HG03442 (cell line): Measurements from ENCODE around the gene OS9.
A peak's percentile ranks its signal among the peaks of the same experiment; 100 is the strongest.
"Not testable (repeated sequence)": the region's sequence is repeated elsewhere in the genome, so short reads cannot be mapped to it uniquely, and the experiment has no call there.

Experiments
- ATAC-seq: cut with Tn5 transposase; IDR thresholded peaks from one replicate; pipeline ENCODE4 v1.9.1; 2021; ENCODE audit warnings: mild to moderate bottlenecking, moderate library complexity; ENCODE audit not compliant: unreplicated experiment

Gene OS9, protein sequence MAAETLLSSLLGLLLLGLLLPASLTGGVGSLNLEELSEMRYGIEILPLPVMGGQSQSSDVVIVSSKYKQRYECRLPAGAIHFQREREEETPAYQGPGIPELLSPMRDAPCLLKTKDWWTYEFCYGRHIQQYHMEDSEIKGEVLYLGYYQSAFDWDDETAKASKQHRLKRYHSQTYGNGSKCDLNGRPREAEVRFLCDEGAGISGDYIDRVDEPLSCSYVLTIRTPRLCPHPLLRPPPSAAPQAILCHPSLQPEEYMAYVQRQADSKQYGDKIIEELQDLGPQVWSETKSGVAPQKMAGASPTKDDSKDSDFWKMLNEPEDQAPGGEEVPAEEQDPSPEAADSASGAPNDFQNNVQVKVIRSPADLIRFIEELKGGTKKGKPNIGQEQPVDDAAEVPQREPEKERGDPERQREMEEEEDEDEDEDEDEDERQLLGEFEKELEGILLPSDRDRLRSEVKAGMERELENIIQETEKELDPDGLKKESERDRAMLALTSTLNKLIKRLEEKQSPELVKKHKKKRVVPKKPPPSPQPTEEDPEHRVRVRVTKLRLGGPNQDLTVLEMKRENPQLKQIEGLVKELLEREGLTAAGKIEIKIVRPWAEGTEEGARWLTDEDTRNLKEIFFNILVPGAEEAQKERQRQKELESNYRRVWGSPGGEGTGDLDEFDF

DNA sequence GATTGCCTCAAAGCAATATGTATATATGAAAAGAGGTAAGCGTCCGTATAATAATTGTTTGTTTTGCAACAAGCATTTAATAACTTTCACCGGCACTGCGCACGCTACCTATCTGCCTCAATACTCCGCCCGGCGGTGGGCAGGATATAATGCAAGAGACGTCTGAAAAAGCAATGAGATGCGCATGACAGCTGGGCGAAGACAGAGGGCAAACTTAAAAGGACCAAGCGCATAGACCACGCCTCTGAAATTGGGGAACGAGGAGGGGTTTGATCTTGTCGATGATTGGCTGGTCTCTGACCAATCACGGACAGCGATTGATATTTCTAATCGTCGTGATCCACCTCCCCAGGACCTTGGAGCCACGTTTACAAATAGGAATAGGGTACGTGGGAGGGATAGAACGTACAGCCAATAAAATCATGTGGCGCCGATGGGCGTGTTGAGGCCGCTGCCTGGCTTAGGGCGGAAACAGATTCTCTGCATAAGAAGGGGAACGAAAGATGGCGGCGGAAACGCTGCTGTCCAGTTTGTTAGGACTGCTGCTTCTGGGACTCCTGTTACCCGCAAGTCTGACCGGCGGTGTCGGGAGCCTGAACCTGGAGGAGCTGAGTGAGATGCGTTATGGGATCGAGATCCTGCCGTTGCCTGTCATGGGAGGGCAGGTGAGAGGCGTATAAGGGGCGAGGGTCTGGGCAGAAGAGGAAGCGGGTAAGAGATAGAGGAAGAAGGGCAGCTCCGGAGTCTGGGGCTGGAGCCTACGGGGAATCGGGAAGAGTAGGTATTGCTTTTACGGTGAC lies at the start of gene OS9:
Gene OS9, plus strand, starts transcription at position 474 of the 800 bp plus-strand sequence. Its CDS starts 30 bp downstream, at position 504.
- peak; percentile 95 for ATAC-seq

DNA sequence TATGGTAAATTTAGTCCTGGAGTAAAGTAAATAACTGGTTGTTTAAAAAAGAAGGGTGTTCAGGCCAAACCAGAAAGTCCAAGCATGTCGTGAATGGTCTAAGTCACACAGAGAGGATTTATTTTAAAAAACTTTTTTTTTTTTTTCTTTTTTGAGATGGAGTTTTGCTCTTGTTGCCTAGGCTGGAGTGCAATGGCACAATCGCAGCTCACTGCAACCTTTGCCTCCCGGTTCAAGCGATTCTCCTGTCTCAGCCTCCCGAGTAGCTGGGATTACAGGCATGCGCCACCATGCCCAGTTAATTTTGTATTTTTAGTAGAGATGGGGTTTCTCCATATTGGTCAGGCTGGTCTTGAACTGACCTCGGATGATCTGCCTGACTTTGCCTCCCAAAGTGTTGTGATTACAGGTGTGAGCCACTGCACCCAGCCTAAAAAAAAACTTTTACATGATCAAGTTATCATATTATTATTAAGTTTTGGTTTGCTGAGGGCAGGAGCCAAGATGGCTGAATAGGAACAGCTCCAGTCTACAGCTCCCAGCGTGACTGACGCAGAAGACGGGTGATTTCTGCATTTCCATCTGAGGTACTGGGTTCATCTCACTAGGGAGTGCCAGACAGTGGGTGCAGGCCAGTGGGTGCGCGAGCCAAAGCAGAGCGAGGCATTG lies 47.8 kb upstream of the OS9 start:
- not testable (repeated sequence) for ATAC-seq

DNA sequence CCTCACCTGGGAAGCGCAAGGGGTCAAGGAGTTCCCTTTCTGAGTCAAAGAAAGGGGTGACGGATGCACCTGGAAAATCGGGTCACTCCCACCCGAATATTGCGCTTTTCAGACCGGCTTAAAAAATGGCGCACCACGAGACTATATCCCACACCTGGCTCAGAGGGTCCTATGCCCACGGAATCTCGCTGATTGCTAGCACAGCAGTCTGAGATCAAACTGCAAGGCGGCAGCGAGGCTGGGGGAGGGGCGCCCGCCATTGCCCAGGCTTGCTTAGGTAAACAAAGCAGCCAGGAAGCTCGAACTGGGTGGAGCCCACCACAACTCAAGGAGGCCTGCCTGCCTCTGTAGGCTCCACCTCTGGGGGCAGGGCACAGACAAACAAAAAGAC lies 47.3 kb upstream of the OS9 start:
- not testable (repeated sequence) for ATAC-seq

DNA sequence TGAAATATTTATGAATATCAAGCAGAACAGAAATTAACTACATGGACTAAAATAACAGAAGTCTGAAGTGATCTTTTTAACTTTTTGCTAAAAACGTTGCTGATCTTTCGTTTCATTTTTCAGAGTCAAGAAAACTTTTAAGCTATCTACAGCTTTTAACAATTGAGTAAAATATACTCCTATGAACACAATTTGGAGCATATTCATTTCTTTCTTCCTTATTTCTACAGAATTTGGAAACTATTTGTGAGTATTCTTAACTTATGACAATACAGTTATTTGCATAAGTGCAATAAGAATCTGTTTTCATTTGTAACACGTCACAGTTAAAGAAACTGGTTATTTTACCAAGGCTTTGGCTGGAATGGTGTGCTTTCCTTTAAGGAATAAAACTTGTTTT lies 39.9 kb upstream of the OS9 start:
- no peak for ATAC-seq

DNA sequence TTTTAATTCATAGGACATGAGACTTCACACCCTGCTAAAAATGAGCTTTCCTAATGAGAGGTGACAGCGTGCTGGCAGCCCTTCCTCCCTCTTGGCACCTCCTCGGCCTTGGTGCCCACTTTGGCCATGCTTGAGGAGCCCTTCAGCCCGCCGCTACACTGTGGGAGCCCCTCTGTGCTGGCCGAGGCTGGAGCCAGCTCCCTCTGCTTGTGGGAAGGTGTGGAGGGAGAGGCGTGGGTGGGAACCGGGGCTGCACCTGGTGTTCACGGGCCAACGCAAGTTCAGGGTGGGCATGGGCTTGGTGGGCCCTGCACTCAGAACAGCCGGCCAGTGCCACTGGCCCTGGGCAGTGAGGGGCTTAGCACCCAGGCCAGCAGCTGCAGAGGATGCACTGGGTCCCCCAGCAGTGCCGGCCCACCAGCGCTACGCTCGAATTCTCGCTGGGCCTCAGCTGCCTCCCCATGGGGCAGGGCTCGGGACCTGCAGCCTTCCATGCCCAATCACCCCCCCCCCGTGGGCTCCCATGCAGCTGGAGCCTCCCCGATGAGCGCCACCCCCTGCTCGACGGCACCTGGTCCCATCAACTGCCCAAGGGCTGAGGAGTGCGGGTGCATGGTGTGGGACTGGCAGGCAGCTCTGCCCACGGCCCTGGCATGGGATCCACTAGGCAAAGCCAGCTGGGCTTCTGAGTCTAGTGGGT lies 38.2 kb upstream of the OS9 start:
- no peak for ATAC-seq

DNA sequence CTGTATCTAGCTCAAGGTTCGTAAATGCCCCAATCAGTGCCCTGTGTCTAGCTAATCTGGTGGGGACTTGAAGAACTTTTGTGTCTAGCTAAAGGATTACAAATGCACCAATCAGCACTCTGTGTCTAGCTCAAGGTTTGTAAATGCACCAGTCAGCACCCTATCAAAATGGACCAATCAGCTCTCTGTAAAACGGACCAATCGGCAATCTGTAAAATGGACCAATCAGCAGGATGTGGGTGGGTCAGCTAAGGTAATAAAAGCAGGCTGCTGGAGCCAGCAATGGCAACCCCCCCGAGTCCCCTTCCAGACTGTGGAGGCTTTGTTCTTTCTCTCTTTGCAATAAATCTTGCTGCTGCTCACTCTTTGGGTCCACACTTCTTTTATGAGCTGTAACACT lies 37.5 kb upstream of the OS9 start:
- not testable (repeated sequence) for ATAC-seq

DNA sequence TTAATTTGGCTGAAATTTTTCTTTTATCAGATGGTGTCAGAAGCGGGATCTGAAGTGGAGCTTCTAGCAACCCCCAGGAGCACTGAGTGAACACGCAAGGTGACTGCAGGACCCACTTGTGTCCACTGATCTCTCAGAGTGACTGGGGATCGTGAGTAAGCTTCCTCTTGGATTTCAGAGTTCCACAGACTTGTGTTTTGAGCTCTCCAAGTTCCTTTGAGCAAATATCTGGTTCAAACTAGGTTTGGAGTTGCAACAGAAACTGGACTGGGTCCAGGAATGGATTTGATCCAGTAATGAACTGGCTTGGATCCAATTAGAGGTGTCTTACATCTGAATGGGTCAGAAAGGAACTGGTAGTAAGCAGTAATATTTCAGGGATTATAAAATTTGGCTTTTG lies 36.2 kb upstream of the OS9 start:
- no peak for ATAC-seq

DNA sequence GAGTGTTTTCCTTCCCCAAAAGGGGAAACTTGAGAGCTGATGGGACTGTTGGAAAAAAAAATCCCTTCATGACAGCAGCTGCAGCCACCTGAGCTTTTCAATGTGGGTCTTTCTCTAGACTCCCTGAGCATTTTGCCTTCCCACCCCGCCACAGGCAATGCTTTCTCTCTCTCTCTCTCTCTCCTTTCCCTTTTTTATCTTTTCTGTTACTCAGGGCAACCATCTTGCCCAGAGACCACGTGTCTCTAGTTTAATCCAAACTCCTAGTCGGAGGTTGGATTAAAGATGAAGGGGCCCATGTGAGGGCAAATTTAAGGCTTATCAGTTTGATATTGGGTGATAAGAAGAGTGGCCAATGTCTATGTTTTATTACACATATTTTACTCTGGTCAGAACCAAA lies 35.0 kb upstream of the OS9 start:
- no peak for ATAC-seq

DNA sequence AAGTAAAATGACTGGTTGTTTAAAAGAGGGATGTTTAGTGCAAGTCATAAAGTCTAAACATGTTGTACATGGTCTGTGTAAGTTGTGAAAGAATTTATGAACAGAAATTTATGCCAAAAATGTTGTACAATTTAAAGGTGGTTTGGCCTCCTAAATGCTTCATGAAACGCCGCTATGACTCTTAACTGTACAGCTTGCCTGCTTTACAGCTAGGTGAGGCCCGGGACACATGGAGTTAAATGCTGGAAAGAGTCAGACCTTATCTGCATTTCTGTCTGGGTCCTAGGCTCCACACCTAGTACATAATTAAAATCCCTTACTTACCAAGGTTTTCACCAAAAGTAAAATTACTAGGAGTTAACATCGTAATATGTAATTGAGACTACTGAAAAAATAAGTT lies 32.6 kb upstream of the OS9 start:
- no peak for ATAC-seq

DNA sequence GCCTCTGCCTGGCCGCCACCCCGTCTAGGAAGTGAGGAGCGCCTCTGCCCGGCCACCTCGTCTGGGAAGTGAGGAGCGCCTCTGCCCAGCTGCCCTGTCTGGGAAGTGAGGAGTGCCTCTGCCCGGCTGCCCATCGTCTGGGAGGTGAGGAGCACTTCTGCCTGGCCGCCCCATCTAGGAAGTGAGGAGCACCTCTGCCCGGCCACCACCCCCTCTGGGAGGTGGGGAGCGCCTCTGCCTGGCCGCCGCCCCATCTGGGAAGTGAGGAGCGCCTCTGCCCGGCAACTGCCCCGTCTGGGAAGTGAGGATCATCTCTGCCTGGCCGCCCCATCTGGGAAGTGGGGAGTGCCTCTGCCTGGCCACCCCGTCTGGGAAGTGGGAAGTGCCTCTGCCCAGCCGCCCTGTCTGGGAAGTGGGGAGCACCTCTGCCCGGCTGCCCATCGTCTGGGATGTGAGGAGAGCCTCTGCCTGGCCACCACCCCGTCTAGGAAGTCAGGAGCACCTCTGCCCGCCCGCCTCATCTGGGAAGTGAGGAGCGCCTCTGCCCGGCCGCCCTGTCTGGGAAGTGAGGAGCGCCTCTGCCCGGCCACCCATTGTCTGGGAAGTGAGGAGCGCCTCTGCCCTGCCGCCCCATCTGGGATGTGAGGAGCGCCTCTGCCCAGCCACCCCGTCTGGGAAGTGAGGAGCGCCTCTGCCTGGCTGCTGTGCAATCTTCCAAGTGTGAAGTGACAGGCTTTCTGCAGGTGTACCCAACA lies 28.7 kb upstream of the OS9 start:
- ATAC-seq, result not testable (repeated sequence)

DNA sequence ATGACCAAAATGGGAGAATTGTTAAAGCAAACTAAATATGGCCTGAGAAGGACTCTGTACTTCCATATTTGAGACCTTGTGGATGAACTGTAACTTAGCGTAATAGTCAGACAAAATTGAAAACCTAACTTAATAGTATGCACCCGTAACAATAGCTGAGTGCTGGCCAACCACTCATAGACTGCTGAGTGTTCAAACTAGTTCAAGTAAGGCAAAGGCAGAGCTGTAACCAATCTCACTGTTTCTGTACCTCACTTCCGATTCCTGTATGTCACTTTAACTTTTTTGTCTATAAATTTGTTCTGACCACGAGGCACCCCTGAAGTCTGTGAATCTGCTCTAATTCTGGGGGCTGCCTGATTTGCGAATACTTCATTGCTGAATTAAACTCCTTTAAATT lies 27.0 kb upstream of the OS9 start:
- no peak for ATAC-seq

DNA sequence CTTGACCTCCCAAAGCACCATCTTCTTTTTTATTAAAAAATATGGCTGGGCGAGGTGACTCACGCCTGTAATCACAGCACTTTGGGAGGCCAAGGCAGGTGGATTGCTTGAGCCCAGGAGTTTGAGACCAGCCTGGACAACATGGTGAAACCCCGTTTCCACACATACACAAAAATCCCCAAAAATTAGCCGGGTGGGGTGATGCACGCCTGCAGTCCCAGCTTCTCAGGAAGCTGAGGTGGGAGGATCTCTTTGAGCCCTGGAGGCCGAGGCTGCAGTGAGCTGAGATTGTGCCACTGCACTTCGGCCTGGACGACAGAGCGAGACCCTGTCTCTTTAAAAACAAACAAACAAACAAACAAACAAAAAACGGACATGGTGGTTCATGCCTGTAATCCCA lies 24.2 kb upstream of the OS9 start:
- ATAC-seq, result not testable (repeated sequence)

DNA sequence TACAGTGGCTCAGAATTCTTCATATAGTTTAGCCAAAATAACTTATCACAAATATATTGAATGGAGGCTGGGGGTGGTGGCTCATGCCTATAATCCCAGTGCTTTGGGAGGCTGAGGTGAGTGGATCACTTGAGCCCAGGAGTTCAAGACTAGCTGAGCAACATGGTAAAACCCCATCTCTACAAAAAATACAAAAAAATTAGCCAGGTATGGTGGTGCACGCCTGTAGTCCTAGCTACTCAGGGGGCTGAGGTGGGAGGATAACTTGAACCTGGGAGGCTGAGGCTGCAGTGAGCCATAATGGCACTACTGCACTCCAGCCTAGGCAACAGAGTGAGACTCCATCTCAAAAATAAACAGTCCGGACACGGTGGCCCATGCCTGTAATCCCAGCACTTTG lies 22.1 kb upstream of the OS9 start:
- not testable (repeated sequence) for ATAC-seq

DNA sequence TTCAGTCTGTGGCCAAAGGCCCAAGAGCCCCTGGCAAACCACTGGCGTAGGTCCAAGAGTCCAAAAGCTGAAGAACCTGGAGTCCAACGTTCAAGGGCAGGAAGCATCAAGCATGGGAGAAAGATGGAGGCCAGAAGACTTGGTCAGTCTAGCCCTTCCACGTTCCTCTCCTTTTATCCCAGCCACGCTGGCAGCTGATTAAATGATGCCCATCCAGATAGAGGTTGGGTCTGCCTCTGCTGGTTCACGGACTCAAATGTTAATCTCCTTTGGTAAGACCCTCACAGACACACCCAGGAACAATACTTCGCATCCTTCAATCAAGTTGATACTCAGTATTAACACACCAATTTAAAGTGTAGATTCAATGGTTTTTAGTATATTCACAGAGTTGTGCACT lies 21.1 kb upstream of the OS9 start:
- no peak for ATAC-seq

DNA sequence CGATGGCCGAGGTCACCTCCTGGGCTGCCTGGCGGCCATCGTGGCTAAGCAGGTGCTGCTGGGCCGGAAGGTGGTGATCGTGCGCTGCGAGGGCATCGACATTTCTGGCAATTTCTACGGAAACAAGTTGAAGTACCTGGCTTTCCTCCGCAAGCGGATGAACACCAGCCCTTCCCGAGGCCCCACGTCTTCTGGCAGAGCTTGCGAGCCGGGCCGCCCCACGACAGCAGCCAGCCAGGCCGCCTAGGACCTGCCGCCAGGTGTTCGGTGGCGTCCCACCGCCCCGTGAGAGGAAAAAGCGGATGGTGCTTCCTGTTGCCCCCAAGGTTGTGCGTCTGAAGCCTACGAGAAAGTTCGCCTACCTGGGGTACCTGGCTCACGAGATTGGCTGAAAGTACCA lies 19.2 kb upstream of the OS9 start:
- ATAC-seq, result no peak

DNA sequence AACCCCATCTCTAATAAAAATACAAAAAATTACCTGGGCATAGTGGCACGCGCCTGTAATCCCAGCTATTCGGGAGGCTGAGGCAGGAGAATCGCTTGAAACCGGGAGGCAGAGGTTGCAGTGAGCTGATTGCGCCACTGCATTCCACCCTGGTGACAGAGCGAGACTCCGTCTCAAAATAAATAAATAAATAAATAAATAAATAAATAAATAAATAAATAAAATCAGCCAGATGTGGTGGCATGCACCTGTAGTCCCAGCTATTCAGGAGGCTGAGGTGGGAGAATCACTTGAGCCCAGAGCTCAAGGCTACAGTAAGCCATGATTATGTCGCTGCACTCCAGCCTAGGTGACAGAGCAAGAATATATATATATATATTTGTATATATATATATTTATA lies 16.0 kb upstream of the OS9 start:
- ATAC-seq, result not testable (repeated sequence)

DNA sequence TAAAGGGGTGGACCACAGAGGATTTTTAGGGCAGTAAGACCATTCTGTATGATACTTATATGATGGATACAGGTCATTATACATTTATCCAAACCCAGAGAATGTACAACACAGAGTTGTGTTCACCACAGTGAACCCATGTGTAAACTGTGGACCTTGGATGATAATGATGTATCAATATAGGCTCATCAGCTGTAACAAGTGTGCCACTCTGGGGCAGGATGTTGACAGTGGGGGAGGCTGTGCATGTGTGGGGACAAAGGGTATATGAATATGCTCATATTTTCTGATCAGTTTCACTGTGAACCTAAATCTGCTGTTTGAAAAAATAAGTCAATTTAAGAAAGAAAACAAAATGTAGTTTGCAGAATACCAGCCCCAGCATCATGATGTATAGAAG lies 14.2 kb upstream of the OS9 start:
- ATAC-seq, result no peak

DNA sequence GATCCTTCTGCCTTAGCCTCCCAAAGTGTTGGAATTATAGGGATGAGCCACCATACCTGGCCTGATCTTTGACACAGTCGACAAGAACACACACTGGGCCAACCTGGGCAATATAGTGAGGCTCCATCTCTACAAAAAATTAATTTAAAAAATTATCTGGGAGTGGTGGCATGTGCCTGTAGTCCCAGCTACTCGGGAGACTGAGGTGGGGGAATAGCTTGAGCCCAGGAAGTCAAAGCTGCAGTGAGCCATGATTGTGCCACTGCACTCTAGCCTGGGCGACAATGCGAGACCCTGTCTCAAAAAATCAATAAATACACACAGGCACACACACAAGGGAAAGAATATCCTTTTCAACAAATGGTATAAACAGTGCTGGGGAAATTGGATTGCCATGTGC lies 6.1 kb upstream of the OS9 start:
- ATAC-seq, result no peak

DNA sequence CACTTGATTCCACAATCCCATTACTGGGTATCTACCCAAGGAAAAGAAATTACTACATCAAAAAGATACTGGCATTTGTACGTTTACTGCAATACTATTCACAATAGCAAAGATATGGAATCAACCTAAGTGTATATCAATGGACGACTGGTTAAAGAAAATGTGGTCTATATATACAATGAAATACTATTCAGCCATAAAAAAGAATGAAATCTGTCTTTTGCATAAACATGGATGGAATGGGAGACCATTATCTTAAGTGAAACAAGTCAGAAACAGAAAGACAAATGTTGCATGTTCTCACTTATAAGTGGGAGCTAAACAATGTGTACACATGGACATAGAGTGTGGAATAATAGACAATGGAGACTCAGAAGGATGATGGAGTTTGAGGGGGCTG lies 5.0 kb upstream of the OS9 start:
- no peak for ATAC-seq

DNA sequence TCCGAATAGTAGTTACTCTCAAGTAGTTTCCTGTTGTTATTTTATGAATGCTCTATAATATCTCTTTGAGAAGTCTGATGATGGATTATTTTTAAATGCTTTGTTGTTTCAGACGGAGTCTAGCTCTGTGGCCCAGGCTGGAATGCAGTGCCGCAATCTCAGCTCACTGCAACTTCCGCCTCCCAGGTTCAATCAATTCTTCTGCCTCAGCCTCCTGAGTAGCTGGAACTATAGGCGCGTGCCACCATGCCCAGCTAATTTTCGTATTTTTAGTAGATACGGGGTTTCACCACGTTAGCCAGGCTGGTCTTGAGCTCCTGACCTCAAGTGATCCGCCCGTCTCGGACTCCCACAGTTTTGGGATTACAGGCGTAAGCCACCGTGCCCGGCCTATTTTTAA lies 1.4 kb upstream of the OS9 start:
- no peak for ATAC-seq
